Umbilical cord (tissue), 2 donors: ENCODE measurements around the gene PCNX2. TPM values are rescaled to one million over a fixed set of nuclear protein-coding genes. Genes with fewer than 3 reads are reported as not detected.

ENCODE experiments used
- DNase-seq: peaks from one replicate; pipeline ENCODE4 v3.0.0-alpha.2; 2015; ENCODE audit warnings: low spot score
- total RNA-seq: library from RNA; depleted of rRNA; stranded (reverse); fragments of >200 nt; gene quantifications from one replicate; pipeline ENCODE4 v1.2.3, GENCODE V29; 2014; ENCODE audit warnings: low replicate concordance; ENCODE audit not compliant: insufficient read depth

PCNX2 gene
- total RNA-seq: 12.5 TPM

- DNase-seq: peak; percentile 67
These were observed at the start of gene PCNX2 for GRCh38 chr1:233295237-233295974. PCNX2 (minus strand) TSS chr1:233295725; CDS start chr1:233295478, 247 bp downstream.

GRCh38 chr1:233343262-233343661, 47.7 kb upstream of the PCNX2 start:
- no peak for DNase-seq

GRCh38 chr1:233342086-233342485, 46.6 kb upstream of the PCNX2 start:
- peak; percentile 56 for DNase-seq

GRCh38 chr1:233340966-233341516, 45.5 kb upstream of the PCNX2 start:
- DNase-seq: no peak

- DNase-seq: no peak
These were observed 44.6 kb upstream of the PCNX2 start for GRCh38 chr1:233340031-233340555.

GRCh38 chr1:233338102-233338501, 42.6 kb upstream of the PCNX2 start:
- DNase-seq: no peak

- no peak for DNase-seq
These were observed 42.0 kb upstream of the PCNX2 start for GRCh38 chr1:233337505-233337904.

GRCh38 chr1:233336554-233337456, 41.3 kb upstream of the PCNX2 start:
- no peak for DNase-seq

- no peak for DNase-seq
These were observed 38.6 kb upstream of the PCNX2 start for GRCh38 chr1:233334092-233334491.

GRCh38 chr1:233333086-233333485, 37.6 kb upstream of the PCNX2 start:
- DNase-seq: no peak

- no peak for DNase-seq
These were observed 36.4 kb upstream of the PCNX2 start for GRCh38 chr1:233331676-233332519.

GRCh38 chr1:233328142-233328921, 32.8 kb upstream of the PCNX2 start:
- DNase-seq: no peak

- DNase-seq: no peak
These were observed 32.2 kb upstream of the PCNX2 start, which contains the start of gene MAP3K21 for GRCh38 chr1:233327651-233328141. MAP3K21 (plus strand) TSS chr1:233327724; CDS start chr1:233328029, 305 bp downstream.

- DNase-seq: peak; percentile 62
These were observed 31.5 kb upstream of the PCNX2 start for GRCh38 chr1:233326811-233327650.

GRCh38 chr1:233326319-233326718, 30.8 kb upstream of the PCNX2 start:
- DNase-seq: no peak

GRCh38 chr1:233323718-233324117, 28.2 kb upstream of the PCNX2 start:
- DNase-seq: no peak

- DNase-seq: no peak
These were observed 24.5 kb upstream of the PCNX2 start for GRCh38 chr1:233320023-233320422.

- DNase-seq: no peak
These were observed 23.7 kb upstream of the PCNX2 start for GRCh38 chr1:233319272-233319671.

GRCh38 chr1:233316473-233316872, 20.9 kb upstream of the PCNX2 start:
- no peak for DNase-seq
